Peyer's patch (tissue), 4 donors: ENCODE measurements around the gene ADRM1.

Source experiments
- POLR2A ChIP-seq, 2 donors: fragments of 450-650 bp; IDR thresholded peaks; one replicate each; pipeline ENCODE4 v1.5.1; 2017; ENCODE audit warnings: antibody characterized with exemption in 2 of 2, mild to moderate bottlenecking in 2 of 2, moderate library complexity in 2 of 2
- TF ChIP-seq, protein P1 (sequence below), 6 experiments: fragments of 450-650 bp in 4 of 6; fragments of 200-600 bp in 2 of 6; sonication (generic) in 1 of 6; IDR thresholded peaks; one replicate each; pipeline ENCODE4 v1.5.1; 2017 to 2019; ENCODE audit warnings: antibody characterized with exemption in 6 of 6, mild to moderate bottlenecking in 3 of 6, moderate library complexity in 1 of 6

GRCh38 chr20:62321975-62322374, 19.2 kb downstream of the ADRM1 start:
- TF ChIP-seq, protein P1, sequence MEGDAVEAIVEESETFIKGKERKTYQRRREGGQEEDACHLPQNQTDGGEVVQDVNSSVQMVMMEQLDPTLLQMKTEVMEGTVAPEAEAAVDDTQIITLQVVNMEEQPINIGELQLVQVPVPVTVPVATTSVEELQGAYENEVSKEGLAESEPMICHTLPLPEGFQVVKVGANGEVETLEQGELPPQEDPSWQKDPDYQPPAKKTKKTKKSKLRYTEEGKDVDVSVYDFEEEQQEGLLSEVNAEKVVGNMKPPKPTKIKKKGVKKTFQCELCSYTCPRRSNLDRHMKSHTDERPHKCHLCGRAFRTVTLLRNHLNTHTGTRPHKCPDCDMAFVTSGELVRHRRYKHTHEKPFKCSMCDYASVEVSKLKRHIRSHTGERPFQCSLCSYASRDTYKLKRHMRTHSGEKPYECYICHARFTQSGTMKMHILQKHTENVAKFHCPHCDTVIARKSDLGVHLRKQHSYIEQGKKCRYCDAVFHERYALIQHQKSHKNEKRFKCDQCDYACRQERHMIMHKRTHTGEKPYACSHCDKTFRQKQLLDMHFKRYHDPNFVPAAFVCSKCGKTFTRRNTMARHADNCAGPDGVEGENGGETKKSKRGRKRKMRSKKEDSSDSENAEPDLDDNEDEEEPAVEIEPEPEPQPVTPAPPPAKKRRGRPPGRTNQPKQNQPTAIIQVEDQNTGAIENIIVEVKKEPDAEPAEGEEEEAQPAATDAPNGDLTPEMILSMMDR (IDR thresholded peaks at IDR 0.05) = no peak
- TF ChIP-seq POLR2A (IDR thresholded peaks at IDR 0.05) = no peak
